Raji (cell line): ENCODE results near the gene THSD4.

Experiments
- POLR2A ChIP-seq: IDR thresholded peaks from 2 replicates; pipeline ENCODE4 v1.6.1; 2011; ENCODE audit warnings: low read depth, low read length, control low read depth; ENCODE audit not compliant: insufficient read depth

The THSD4 gene

GRCh38 chr15:71349736-71350526 is 234.7 kb downstream of the THSD4 start:
- no peak for TF ChIP-seq POLR2A

GRCh38 chr15:71350622-71351378 is 235.5 kb downstream of the THSD4 start:
- TF ChIP-seq POLR2A = no peak

DNA sequence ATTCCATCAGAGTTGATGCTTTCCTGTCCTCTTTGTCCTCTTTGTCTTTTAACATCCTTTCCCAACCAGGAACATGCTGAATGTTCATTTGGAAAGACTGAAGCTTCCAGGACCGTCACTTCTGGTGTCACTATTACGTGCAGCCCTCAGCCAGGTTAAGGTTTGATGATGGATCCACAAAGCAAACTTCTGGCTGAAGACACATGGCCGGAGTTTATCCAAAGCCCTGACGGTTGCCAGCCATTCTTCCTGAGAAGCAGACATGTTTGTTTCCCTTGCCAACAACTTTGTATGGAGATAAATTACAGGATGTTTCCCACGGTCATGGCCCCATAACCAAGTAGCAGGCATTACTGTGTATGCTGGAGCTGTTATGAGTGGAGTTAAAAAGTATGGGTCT is 236.9 kb downstream of the THSD4 start:
- TF ChIP-seq POLR2A = no peak

GRCh38 chr15:71352765-71353164 is 237.5 kb downstream of the THSD4 start:
- no peak for TF ChIP-seq POLR2A

DNA sequence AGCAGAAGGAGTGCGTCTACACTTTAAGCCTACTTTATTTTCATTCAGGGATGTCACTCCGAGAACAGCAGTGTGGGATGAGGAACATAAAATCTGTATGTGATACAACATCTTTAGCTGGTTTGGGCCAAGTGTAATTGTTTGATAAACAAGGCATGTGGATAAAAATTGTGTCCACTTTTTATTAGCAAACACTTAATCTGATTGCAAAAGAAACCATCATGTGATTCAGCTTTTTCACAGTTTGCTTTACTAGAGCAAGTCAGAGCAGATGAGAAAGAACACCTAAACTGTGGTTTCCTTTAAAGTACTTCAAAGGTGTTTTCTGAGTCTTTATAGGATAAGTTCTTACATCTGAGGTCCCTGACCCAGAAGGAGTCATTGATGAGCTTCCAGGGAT is 237.9 kb downstream of the THSD4 start:
- no peak for TF ChIP-seq POLR2A

DNA sequence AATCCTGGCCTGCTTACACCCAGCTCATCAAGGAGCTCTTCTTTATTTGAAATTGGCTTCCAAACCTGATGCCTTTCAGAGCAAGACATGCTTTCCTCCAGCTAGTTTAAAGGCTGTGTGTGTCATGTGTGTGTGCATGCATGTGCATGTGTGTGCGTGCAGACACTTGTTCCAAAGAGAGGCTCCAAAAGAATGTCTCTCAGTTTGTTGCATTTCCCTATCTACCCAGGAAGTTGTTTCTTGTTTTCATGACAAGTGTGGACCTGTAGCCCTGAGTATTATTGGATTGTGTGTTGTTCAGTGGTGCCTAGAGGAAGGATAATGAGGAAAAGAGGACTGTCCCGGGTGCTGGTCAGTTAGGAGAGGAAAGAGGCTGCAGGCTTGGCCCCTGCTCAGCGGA is 240.0 kb downstream of the THSD4 start:
- no peak for TF ChIP-seq POLR2A

GRCh38 chr15:71357321-71357732 is 242.1 kb downstream of the THSD4 start:
- TF ChIP-seq POLR2A = no peak

DNA sequence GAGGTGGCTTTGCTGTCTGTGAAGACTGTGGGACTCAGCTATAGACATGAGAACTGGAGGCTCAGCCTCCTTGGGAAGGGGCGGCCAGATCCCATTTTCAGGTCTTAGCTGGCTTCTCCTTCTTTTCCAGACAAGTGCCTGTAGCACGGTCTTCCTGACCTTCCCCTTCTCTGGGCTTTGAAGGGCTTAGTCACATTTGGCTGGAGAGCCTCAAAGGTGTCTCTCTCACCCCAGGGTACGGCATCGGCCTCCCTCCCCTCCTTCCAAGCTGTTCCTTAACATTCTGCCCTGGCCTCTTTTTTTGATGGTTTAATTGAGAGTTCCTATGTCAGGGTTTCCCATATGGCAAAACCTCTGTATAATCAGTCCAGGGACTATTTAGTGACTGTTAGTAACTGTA is 242.7 kb downstream of the THSD4 start:
- TF ChIP-seq POLR2A = no peak

DNA sequence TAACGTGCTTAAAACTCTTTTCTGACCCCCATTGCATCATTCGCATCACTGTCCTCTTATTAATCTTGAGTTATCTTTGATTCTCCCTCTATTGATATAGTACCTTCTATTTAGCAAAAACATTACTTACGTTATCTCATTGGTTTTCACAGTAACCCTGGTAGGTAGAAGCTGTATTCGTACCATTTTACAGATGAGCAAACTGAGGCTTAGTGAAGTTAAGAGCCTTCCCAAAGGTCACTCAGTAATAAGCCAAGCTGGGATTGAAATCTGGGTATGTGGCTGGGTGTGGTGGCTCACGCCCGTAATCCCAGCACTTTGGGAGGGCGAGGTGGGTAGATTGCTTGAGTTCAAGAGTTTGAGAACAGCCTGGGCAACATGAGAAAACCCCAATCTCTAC is 244.0 kb downstream of the THSD4 start:
- no peak for TF ChIP-seq POLR2A

- TF ChIP-seq POLR2A = no peak
Measured at GRCh38 chr15:71362556-71362955, 247.3 kb downstream of the THSD4 start.

GRCh38 chr15:71362987-71363968 is 248.0 kb downstream of the THSD4 start:
- TF ChIP-seq POLR2A = no peak

DNA sequence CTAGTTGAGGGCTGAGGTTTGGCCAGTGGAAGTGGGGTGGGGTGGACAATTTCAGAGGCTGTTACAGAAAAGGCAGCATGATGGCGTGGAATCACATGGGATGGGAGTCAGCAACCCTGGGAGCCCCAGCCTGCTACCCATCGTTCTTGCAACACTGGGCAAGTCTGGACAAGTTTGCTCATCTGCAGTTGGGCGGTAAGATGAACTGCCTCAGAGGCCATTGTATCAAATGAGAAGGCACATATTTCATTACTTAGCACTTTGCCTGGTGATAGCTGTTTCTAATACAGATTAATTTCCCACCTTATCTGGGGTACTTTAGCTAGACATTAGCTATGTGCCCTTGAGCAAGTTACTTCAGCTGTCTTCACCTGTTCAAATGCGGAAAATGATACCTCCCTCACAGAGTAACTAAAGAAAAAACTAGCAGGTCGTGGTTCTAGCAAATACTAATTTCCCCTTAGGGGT is 248.9 kb downstream of the THSD4 start:
- TF ChIP-seq POLR2A = no peak

GRCh38 chr15:71366522-71366921 is 251.3 kb downstream of the THSD4 start:
- no peak for TF ChIP-seq POLR2A

DNA sequence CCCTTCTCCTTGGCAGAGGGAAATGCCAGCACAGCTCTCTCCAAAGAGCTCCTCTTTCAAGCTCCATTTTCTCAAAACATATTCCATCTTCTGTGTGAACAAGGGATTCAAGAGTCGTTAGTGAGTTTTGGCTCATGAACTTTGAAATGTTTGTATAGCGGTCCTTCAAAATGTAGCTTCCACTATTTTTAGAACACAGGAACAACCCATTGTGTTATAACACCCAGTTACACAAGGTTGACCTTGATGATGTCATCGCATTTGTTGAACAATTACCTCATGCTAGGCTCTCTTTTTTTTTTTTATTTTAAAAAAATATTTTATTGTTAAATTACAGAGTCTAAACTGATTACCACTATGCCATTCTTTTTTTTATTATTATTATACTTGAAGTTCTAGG is 251.7 kb downstream of the THSD4 start:
- no peak for TF ChIP-seq POLR2A

DNA sequence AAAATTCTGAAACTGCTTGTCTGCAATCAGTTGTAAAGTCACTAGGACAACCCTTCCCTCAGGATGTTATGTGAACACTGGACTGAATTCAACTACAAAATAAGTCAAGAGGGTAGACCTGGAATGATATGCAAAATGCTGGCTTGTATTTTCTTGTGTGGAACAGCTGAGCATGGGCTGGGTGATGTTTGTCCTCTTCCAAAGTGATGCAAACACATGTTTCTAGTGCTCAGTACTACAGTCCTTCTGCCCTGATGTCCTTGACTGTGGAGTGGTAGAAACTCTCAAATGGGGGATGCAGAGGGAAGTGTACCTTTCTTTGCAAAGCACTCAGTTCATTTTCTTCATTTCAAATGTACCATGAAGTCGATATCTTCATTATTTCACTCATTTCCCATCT is 258.6 kb downstream of the THSD4 start:
- no peak for TF ChIP-seq POLR2A

DNA sequence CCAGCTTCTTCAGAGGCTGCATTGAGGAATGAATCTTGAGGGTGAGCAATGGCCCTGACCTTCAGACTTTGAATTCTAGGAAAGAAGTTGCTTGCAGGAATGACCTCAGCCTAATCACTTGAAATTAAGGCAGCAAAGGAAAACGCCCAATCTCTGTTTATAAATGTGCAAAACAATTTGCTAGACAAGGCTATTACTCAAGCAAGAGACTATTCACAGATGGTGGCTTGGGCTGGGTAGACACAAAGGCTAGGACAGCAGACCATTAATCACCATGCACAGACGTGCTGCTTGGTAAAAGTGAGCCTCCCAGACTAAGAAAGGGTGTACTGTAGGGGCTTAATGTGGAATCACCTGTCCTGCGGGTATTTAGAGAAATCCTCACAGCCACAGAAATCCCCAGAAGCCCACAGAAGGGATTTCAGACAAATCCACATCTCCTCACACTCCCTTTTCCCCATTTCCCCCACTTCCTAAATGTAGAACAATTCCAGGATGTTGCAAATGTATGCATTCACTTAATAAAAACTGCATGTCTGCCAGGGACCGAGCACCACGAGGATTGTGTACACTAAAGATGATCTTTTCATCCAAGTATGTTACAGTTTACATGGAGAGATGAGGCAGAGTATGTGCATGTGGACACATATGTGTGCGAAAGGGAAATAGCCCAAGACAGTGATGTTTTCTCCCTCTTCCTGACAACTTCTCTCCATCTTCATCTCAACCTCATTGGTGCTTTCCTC is 259.5 kb downstream of the THSD4 start:
- TF ChIP-seq POLR2A = no peak
